ENCODE measurements around the gene TCERG1L.

TCERG1L gene

DNA sequence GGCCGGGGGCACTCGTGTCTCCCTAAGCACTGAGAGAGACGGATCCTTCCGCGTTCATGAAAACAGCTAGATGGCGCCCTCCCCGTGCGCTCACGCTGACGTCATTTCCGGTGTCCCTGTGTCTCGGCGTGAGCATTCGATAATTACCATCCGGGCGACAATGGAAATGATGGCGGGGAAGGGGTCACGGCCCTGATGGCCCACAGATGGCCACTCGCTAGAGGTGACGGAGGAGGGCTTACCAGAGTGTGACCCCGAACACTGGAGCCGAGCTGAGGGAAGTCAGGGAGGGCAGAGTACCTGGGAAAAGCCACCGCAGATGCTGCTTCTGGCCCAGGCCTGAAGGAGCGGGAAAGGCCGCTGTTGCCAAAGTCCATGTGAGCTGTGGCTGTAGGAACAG lies 222.9 kb downstream of the TCERG1L start:
- DNase-seq (ENCODE audit: low spot score): no peak
- TF ChIP-seq, protein P1, sequence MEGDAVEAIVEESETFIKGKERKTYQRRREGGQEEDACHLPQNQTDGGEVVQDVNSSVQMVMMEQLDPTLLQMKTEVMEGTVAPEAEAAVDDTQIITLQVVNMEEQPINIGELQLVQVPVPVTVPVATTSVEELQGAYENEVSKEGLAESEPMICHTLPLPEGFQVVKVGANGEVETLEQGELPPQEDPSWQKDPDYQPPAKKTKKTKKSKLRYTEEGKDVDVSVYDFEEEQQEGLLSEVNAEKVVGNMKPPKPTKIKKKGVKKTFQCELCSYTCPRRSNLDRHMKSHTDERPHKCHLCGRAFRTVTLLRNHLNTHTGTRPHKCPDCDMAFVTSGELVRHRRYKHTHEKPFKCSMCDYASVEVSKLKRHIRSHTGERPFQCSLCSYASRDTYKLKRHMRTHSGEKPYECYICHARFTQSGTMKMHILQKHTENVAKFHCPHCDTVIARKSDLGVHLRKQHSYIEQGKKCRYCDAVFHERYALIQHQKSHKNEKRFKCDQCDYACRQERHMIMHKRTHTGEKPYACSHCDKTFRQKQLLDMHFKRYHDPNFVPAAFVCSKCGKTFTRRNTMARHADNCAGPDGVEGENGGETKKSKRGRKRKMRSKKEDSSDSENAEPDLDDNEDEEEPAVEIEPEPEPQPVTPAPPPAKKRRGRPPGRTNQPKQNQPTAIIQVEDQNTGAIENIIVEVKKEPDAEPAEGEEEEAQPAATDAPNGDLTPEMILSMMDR (IDR thresholded peaks at IDR 0.05): no peak
- Histone ChIP-seq H3K27ac (no peak overlapping the region), H3K4me3 (no peak overlapping the region)

DNA sequence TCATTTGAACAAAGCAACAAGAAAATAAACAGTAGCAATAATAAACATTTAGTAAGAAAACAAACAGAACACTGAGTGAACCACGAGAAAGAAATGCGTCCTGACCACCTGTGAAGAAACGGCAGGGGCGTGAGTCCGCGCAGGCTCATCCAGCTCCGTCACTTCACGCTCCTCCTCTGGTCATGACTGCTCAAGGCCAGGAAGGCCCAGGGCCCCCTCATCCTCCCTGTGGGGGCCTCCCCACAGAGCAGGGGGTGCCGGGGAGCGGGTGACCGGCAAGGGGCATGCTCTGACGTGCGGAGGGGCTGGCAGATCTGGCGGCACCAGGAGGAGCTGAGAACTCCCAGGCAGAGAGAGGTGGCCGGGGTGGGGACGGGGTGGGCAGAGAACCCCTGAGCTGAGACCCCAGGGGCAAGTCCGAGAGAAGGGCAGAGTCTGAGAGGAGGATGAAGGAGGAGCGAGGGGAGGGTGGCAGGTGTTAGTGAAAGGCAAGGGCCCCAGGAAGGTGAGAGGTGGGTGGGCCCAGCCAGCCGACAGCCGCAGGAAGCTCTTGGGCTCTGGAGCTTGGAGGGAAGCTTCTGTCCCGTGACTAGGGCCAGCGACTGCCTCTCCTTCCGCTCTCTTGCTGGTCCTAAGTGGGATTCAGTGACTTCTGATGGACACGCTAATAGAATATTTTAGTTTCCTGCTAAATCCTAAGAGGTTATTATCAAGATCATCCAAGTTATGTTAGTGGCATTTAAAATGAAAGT lies 223.9 kb downstream of the TCERG1L start:
- no peak overlapping the region for H3K4me3 ChIP-seq
- H3K27ac ChIP-seq: no peak overlapping the region
- TF ChIP-seq, protein P1 (IDR thresholded peaks at IDR 0.05): no peak
- DNase-seq (ENCODE audit: low spot score): no peak

DNA sequence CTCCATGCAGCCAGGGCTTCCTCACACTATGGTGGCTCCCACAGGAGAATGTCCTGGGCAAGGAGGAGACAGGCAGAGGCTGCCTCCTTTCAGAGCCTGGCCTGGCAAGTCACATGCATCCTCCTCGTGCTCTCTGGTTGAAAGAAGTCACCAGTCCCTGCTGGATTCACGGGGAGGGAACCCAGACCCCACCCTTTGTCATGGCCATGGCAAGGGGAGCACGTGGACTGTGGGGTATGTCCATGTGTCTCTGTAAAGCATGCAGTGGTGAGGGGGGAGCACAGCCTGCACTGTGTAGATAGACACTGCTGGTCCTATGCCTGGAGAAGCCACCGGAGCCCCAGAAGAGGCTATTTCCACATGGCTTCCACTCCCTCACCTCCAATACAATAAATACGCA lies 225.0 kb downstream of the TCERG1L start:
- Histone ChIP-seq H3K4me3 (no peak overlapping the region), H3K27ac (no peak overlapping the region)
- no peak for DNase-seq (ENCODE audit: low spot score)
- TF ChIP-seq, protein P1 (IDR thresholded peaks at IDR 0.05): no peak

DNA sequence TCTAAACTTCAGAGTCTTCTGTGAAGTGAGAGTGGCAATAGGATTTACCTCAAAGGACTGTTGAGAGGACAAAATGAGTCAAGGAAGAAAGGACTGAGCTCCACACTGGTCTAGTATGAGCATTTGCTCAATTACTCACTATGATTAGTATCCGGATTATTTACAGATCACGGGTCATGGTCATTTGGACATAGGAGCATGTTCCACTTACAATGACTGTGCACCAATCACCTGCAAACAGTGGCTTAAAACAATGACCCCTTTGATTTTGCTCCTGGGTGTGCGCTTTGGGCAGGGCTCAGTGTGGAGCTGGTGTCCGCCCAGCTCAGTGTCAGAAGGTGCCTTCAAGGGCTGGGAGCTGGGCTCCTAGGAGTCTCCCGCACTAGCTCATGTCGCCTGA lies 225.4 kb downstream of the TCERG1L start:
- H3K27ac ChIP-seq: no peak overlapping the region
- TF ChIP-seq, protein P1 (IDR thresholded peaks at IDR 0.05): no peak
- no peak overlapping the region for H3K4me3 ChIP-seq
- no peak for DNase-seq (ENCODE audit: low spot score)

DNA sequence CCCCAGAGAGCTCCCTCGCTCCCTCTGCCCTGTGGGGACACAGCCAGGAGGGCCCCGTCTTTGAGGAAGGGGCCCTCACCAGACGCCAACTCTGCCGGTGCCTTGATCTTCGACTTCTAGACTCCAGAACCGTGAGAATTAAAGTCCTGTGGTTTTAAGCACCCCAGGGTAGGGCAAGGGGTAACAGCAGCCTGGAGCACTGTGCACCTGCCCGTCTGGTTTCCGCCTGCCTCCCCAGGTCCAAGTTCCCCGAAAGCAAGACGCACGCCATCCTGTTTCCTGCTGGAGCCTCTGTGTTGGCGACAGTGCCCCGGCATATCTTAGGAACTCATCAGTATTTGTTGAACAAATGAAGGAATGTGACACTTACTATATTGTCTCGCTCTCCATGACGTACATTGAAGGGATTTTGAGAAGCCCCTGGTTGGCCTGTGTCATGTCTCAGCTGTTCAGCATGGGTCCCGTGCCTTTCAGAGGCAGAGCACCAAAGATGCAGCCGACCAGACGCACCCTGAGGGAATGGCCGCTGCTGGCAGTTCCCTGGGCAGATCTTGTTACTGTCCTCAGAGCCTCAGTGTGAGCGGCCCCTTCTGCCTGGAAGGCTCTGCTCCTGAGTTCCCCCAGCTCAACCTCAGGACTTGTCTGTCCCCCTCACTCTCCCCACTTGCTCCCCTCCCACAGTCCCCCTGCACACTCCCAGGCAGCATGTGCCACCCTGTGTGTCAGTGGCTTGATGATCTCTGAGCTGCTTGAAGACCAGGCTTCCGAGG lies 226.2 kb downstream of the TCERG1L start:
- no peak overlapping the region for H3K27ac ChIP-seq
- H3K4me3 ChIP-seq: no peak overlapping the region
- TF ChIP-seq, protein P1 (IDR thresholded peaks at IDR 0.05): no peak
- no peak for DNase-seq (ENCODE audit: low spot score)

DNA sequence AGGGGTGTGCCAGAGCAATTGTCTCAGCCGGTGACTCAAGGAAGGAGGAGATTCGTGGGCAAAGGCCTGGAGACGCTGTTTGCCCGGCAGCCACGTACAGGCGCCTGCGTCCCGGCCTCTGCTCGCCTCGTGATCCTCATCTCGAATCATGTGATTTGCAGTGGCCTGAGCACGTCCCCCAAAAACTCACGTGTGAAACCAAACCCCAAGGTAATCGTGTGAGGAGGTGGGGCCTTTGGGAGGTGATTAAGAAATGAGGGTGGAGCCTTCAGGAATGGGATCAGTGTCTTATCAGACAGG lies 226.8 kb downstream of the TCERG1L start:
- DNase-seq (ENCODE audit: low spot score): no peak
- TF ChIP-seq, protein P1 (IDR thresholded peaks at IDR 0.05): no peak
- no peak overlapping the region for H3K27ac ChIP-seq
- H3K4me3 ChIP-seq: no peak overlapping the region

Data from coronary artery (tissue), 2 donors.